Endodermal cell (in vitro differentiated cells): ENCODE data around the gene IFI44. TPM values are rescaled to one million over a fixed set of nuclear protein-coding genes. Genes with fewer than 3 reads are reported as not detected.

ENCODE experiments used
- DNase-seq: peaks from one replicate; pipeline ENCODE4 v3.0.0-alpha.2; 2017
- H3K27ac ChIP-seq: 2 replicates; pipeline ENCODE4 v1.5.1; 2013; ENCODE audit warnings: mild to moderate bottlenecking, low read depth, low read length, moderate library complexity
- H3K27me3 ChIP-seq: 2 replicates; pipeline ENCODE4 v1.6.1; 2013; ENCODE audit warnings: mild to moderate bottlenecking, low read length, moderate library complexity; ENCODE audit not compliant: insufficient read depth, control insufficient read depth, poor library complexity, severe bottlenecking
- H3K36me3 ChIP-seq: 2 replicates; pipeline ENCODE4 v1.7.0; 2013; ENCODE audit warnings: mild to moderate bottlenecking, low read length, moderate library complexity; ENCODE audit not compliant: control insufficient read depth, insufficient read depth
- H3K4me1 ChIP-seq: one replicate; pipeline ENCODE4 v1.7.0; 2013; ENCODE audit warnings: low read length; ENCODE audit not compliant: control insufficient read depth, insufficient read depth
- H3K4me3 ChIP-seq: 2 replicates; pipeline ENCODE4 v1.5.1; 2013; ENCODE audit warnings: mild to moderate bottlenecking, low read length, moderate library complexity
- H3K9ac ChIP-seq: 2 replicates; pipeline ENCODE4 v1.6.1; 2013; ENCODE audit warnings: mild to moderate bottlenecking, low read length, moderate library complexity; ENCODE audit not compliant: poor library complexity, severe bottlenecking; ENCODE audit errors: extremely low read depth
- H3K9me3 ChIP-seq: 2 replicates; pipeline ENCODE4 v1.6.1; 2013; ENCODE audit warnings: mild to moderate bottlenecking, low read length, moderate library complexity; ENCODE audit not compliant: control insufficient read depth
- H3K27ac Mint-ChIP-seq: 2 replicates; pipeline ENCODE4 v1.8.0; 2020; ENCODE audit warnings: mixed read lengths
- H3K27me3 Mint-ChIP-seq: 2 replicates; pipeline ENCODE4 v1.8.0; 2021; ENCODE audit warnings: mild to moderate bottlenecking, mixed read lengths; ENCODE audit not compliant: insufficient read depth
- H3K36me3 Mint-ChIP-seq: 2 replicates; pipeline ENCODE4 v1.8.0; 2020; ENCODE audit warnings: low read depth, mixed read lengths
- H3K4me1 Mint-ChIP-seq: 2 replicates; pipeline ENCODE4 v1.8.0; 2020; ENCODE audit warnings: mixed read lengths
- H3K4me3 Mint-ChIP-seq: 2 replicates; pipeline ENCODE4 v1.8.0; 2020; ENCODE audit warnings: mild to moderate bottlenecking, moderate library complexity, mixed read lengths
- H3K9me3 Mint-ChIP-seq: 2 replicates; pipeline ENCODE4 v1.8.0; 2020; ENCODE audit warnings: mild to moderate bottlenecking, mixed read lengths
- WGBS, 2 experiments: methylation state at CpG; one replicate each; pipeline versions ENCODE4 v1.1.5 to v1.1.7; 2013; ENCODE audit warnings: missing lambda C conversion rate in 2 of 2, mixed read lengths in 1 of 2; ENCODE audit not compliant: insufficient coverage in 1 of 2, insufficient read length in 1 of 2; 5-methylcytosine and 5-hydroxymethylcytosine counted together
- total RNA-seq, 2 donors: library from RNA; stranded (reverse); fragmentation: NEBNext Ultra II Directional in 1 of 2; extraction: Animal tissue kit (Norgen Biotek cat#: 25700) in 1 of 2; gene quantifications; 2 replicates in 1 of 2; 3 replicates in 1 of 2; pipeline ENCODE4 v1.2.1, GENCODE V29; 2021
- TF ChIP-seq, protein P1 (sequence below): fragments of 200-600 bp; sonication (generic); conservative IDR thresholded peaks from 2 replicates; pipeline ENCODE4 v1.5.0; 2021; ENCODE audit warnings: antibody characterized with exemption, mild to moderate bottlenecking

Gene IFI44
- total RNA-seq, 2 donors from 2014 or later = not detected

DNA sequence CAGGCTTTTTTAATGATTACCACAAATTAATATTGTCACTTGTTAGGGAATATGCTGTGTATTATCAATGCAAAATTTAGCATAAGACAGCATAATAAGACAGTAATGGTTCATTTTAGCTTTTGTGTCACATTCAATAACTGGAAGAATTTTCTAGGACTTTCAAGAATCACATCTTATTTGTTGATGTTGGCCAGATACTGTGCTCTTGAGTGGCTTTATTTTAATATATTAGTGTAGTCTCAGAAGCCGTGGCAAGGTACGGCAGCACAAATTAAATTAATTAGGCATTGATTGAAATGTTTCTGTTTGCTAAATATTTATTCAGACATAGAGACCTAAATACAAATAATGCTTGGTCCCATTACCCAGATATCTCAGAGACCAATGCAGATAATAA is 19.0 kb upstream of the IFI44 start:
- Histone ChIP-seq H3K4me1 (no peaks in the 10 kb centered on the region), H3K27me3 (no peaks in the 10 kb centered on the region), H3K4me3 (no peak overlapping the region), H3K9me3 (no peaks in the 10 kb centered on the region), H3K9ac (no peak overlapping the region), H3K27ac (no peak overlapping the region), H3K36me3 (no peaks in the 10 kb centered on the region)
- Mint-ChIP-seq H3K27me3 (no peaks in the 10 kb centered on the region), H3K4me1 (no peaks in the 10 kb centered on the region), H3K27ac (no peak overlapping the region), H3K36me3 (no peaks in the 10 kb centered on the region), H3K9me3 (no peaks in the 10 kb centered on the region), H3K4me3 (no peak overlapping the region)
- no peak for DNase-seq
- WGBS, 2 experiments = 80% methylated on average over 1 of the region's 2 CpGs; no CpG with 5 or more reads in 1 of the 2 experiments
- TF ChIP-seq, protein P1, sequence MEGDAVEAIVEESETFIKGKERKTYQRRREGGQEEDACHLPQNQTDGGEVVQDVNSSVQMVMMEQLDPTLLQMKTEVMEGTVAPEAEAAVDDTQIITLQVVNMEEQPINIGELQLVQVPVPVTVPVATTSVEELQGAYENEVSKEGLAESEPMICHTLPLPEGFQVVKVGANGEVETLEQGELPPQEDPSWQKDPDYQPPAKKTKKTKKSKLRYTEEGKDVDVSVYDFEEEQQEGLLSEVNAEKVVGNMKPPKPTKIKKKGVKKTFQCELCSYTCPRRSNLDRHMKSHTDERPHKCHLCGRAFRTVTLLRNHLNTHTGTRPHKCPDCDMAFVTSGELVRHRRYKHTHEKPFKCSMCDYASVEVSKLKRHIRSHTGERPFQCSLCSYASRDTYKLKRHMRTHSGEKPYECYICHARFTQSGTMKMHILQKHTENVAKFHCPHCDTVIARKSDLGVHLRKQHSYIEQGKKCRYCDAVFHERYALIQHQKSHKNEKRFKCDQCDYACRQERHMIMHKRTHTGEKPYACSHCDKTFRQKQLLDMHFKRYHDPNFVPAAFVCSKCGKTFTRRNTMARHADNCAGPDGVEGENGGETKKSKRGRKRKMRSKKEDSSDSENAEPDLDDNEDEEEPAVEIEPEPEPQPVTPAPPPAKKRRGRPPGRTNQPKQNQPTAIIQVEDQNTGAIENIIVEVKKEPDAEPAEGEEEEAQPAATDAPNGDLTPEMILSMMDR = no peak

DNA sequence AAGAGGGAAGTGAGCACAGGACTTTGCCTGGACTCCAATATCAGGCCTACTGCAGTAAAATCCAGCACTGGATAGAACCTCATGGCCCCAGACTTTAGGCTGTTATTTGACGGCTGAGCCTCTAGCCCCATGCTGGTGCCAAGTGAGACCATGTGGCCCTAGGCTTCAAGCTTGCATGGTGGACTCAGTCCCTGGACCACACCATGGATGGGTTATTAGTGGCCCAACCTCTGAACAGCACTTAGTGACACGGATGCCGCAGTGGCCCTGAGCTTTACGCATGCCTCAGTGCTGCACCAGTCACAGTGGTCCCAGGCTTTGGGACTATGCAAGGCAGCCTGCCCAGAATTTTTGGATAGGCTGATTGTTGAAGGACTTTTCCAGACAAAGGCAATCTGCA is 16.4 kb upstream of the IFI44 start:
- no peaks in the 10 kb centered on the region for H3K9me3 Mint-ChIP-seq
- H3K27me3 Mint-ChIP-seq = no peaks in the 10 kb centered on the region
- H3K27ac ChIP-seq = no peak overlapping the region
- WGBS, 2 experiments = 92 to 93% methylated on average over 3 to 4 of the region's 4 CpGs
- no peak overlapping the region for H3K4me3 ChIP-seq
- H3K9me3 ChIP-seq = no peaks in the 10 kb centered on the region
- H3K4me1 ChIP-seq = no peaks in the 10 kb centered on the region
- no peaks in the 10 kb centered on the region for H3K36me3 ChIP-seq
- H3K36me3 Mint-ChIP-seq = no peaks in the 10 kb centered on the region
- H3K4me3 Mint-ChIP-seq = no peak overlapping the region
- no peaks in the 10 kb centered on the region for H3K4me1 Mint-ChIP-seq
- TF ChIP-seq, protein P1 = no peak
- H3K27me3 ChIP-seq = peaks cover 5% of the 10 kb centered on the region
- no peak overlapping the region for H3K27ac Mint-ChIP-seq
- H3K9ac ChIP-seq = no peak overlapping the region
- no peak for DNase-seq

DNA sequence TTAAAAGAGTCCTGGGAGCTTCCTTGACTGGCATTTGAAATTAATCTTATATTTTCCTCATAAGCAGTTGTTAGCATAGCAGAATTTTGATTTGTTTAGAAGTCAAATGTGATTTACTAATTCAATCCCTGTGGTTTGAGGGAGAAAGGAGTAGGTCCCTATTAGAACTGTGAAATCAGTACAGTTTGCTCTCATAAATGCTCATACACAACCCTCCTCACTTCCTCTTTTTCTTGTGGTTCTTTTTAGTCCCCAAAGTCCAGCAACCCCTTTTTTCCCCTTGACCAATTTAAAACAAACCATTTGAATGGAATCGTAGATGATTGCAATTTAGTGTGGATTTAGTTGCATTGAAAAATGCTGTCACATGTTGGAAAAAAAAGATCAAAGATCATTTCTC is 9.2 kb upstream of the IFI44 start:
- 80% methylated on average over 1 of the region's 1 CpG; no CpG with 5 or more reads in 1 of the 2 experiments for WGBS, 2 experiments
- peaks cover 5% of the 10 kb centered on the region for H3K9me3 Mint-ChIP-seq
- H3K27ac Mint-ChIP-seq = no peak overlapping the region
- no peaks in the 10 kb centered on the region for H3K36me3 Mint-ChIP-seq
- no peaks in the 10 kb centered on the region for H3K27me3 Mint-ChIP-seq
- Histone ChIP-seq H3K4me3 (no peak overlapping the region), H3K9me3 (peaks cover 5% of the 10 kb centered on the region), H3K27me3 (peaks cover 13% of the 10 kb centered on the region), H3K36me3 (no peaks in the 10 kb centered on the region), H3K4me1 (no peaks in the 10 kb centered on the region), H3K9ac (no peak overlapping the region), H3K27ac (no peak overlapping the region)
- no peak overlapping the region for H3K4me3 Mint-ChIP-seq
- H3K4me1 Mint-ChIP-seq = no peaks in the 10 kb centered on the region
- TF ChIP-seq, protein P1 = no peak
- no peak for DNase-seq
